ENCODE results near the gene EDAR.

Gene EDAR

GRCh38 chr2:108847000-108847399 lies 142.0 kb downstream of the EDAR start:
- DNase-seq = no peak

DNA sequence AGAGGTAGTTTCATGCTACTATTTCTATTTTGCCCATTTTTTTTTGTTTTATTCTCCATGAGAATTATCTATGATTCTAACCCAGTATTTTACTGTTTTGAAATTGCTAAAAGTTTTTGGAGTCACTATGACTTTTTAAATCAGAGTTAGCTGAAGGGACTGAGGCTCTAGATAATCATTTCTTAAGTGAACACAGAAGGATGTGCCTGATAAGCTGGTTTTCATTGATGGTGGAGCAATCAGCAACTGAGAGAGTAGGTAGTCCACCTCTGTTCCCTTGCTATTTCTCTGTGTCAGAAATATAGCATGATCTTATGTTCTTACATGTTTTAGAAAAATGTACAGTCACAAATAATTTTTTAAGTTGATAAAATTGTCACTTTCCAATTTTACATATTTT lies 143.1 kb downstream of the EDAR start:
- DNase-seq = no peak

Data from fibroblast of skin of back (primary cell).